Measurements from ENCODE around the gene GP1BB. TPM values are rescaled to one million over a fixed set of nuclear protein-coding genes. Genes with fewer than 3 reads are reported as not detected.

The GP1BB gene
- polyA plus RNA-seq, 1 donor from 2014 or later, result 42.0 TPM

GRCh38 chr22:19718456-19719049 lies 4.8 kb upstream of the GP1BB start:
- no peak overlapping the region for H2AFZ ChIP-seq (ENCODE audit: low read depth, low read length)
- H4K20me1 ChIP-seq (ENCODE audit: insufficient read depth), result peaks cover 47% of the 10 kb centered on the region
- H3K9ac ChIP-seq (ENCODE audit: low read length), result peak overlapping the region; percentile 29
- no peaks in the 10 kb centered on the region for H3F3A ChIP-seq (ENCODE audit: insufficient read depth, low read length, poor library complexity, severe bottlenecking)
- H3K4me3 ChIP-seq (ENCODE audit: low read length), result peak overlapping the region; percentile 99
- peaks cover 8% of the 10 kb centered on the region for H3K79me2 ChIP-seq (replicated peaks; ENCODE audit: insufficient read depth, low read length)
- H3K36me3 ChIP-seq (ENCODE audit: insufficient read depth, low read length), result peaks cover 14% of the 10 kb centered on the region
- no peak overlapping the region for H3K4me2 ChIP-seq (ENCODE audit: low read length)
- no peaks in the 10 kb centered on the region for H3K9me2 ChIP-seq (ENCODE audit: insufficient read depth, low read length)
- TF ChIP-seq RAD21 (conservative IDR thresholded peaks at IDR 0.05) (no peak), MXI1 (conservative IDR thresholded peaks at IDR 0.05; ENCODE audit: poor library complexity, severe bottlenecking) (no peak), POLR2AphosphoS5 (IDR thresholded peaks at IDR 0.05) (no peak), EZH2 (IDR thresholded peaks at IDR 0.05; ENCODE audit: borderline replicate concordance, insufficient read depth, low read length, poor library complexity, severe bottlenecking) (no peak), CTCF (IDR thresholded peaks at IDR 0.05; ENCODE audit: poor library complexity, severe bottlenecking) (no peak), EP300 (conservative IDR thresholded peaks at IDR 0.05; ENCODE audit: poor library complexity, severe bottlenecking) (no peak), SMC3 (conservative IDR thresholded peaks at IDR 0.05; ENCODE audit: poor library complexity) (no peak), TAF1 (IDR thresholded peaks at IDR 0.05; ENCODE audit: low read depth) (no peak)
- TF ChIP-seq, protein P1, sequence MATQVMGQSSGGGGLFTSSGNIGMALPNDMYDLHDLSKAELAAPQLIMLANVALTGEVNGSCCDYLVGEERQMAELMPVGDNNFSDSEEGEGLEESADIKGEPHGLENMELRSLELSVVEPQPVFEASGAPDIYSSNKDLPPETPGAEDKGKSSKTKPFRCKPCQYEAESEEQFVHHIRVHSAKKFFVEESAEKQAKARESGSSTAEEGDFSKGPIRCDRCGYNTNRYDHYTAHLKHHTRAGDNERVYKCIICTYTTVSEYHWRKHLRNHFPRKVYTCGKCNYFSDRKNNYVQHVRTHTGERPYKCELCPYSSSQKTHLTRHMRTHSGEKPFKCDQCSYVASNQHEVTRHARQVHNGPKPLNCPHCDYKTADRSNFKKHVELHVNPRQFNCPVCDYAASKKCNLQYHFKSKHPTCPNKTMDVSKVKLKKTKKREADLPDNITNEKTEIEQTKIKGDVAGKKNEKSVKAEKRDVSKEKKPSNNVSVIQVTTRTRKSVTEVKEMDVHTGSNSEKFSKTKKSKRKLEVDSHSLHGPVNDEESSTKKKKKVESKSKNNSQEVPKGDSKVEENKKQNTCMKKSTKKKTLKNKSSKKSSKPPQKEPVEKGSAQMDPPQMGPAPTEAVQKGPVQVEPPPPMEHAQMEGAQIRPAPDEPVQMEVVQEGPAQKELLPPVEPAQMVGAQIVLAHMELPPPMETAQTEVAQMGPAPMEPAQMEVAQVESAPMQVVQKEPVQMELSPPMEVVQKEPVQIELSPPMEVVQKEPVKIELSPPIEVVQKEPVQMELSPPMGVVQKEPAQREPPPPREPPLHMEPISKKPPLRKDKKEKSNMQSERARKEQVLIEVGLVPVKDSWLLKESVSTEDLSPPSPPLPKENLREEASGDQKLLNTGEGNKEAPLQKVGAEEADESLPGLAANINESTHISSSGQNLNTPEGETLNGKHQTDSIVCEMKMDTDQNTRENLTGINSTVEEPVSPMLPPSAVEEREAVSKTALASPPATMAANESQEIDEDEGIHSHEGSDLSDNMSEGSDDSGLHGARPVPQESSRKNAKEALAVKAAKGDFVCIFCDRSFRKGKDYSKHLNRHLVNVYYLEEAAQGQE (IDR thresholded peaks at IDR 0.05; ENCODE audit: borderline replicate concordance), result no peak
- no peaks in the 10 kb centered on the region for H3K9me3 ChIP-seq (ENCODE audit: low read length)
- H3K27ac ChIP-seq (ENCODE audit: low read length), result no peak overlapping the region
- peaks cover 59% of the 10 kb centered on the region for H3K27me3 ChIP-seq (ENCODE audit: insufficient read depth, low read depth, low read length)

- Histone ChIP-seq H3K27ac (ENCODE audit: low read length) (no peak overlapping the region), H4K20me1 (ENCODE audit: insufficient read depth) (peaks cover 50% of the 10 kb centered on the region), H3K9me2 (ENCODE audit: insufficient read depth, low read length) (no peaks in the 10 kb centered on the region), H3F3A (ENCODE audit: insufficient read depth, low read length, poor library complexity, severe bottlenecking) (no peaks in the 10 kb centered on the region), H3K4me3 (ENCODE audit: low read length) (peak overlapping the region; percentile 99), H2AFZ (ENCODE audit: low read depth, low read length) (no peak overlapping the region), H3K4me2 (ENCODE audit: low read length) (no peak overlapping the region), H3K79me2 (replicated peaks; ENCODE audit: insufficient read depth, low read length) (peaks cover 8% of the 10 kb centered on the region), H3K9ac (ENCODE audit: low read length) (no peak overlapping the region), H3K36me3 (ENCODE audit: insufficient read depth, low read length) (peaks cover 14% of the 10 kb centered on the region), H3K27me3 (ENCODE audit: insufficient read depth, low read depth, low read length) (peaks cover 62% of the 10 kb centered on the region), H3K9me3 (ENCODE audit: low read length) (no peaks in the 10 kb centered on the region)
- TF ChIP-seq TAF1 (IDR thresholded peaks at IDR 0.05; ENCODE audit: low read depth) (no peak), POLR2AphosphoS5 (IDR thresholded peaks at IDR 0.05) (no peak), RAD21 (conservative IDR thresholded peaks at IDR 0.05) (no peak), SMC3 (conservative IDR thresholded peaks at IDR 0.05; ENCODE audit: poor library complexity) (no peak), EZH2 (IDR thresholded peaks at IDR 0.05; ENCODE audit: borderline replicate concordance, insufficient read depth, low read length, poor library complexity, severe bottlenecking) (no peak), MXI1 (conservative IDR thresholded peaks at IDR 0.05; ENCODE audit: poor library complexity, severe bottlenecking) (no peak), CTCF (IDR thresholded peaks at IDR 0.05; ENCODE audit: poor library complexity, severe bottlenecking) (no peak), EP300 (conservative IDR thresholded peaks at IDR 0.05; ENCODE audit: poor library complexity, severe bottlenecking) (no peak)
- TF ChIP-seq, protein P1 (IDR thresholded peaks at IDR 0.05; ENCODE audit: borderline replicate concordance), result no peak
Observed at GRCh38 chr22:19719050-19719482, 4.3 kb upstream of the GP1BB start.
